Right lobe of liver (tissue), 6 donors: ENCODE results near the gene OR2F2. TPM values are rescaled to one million over a fixed set of nuclear protein-coding genes. Genes with fewer than 3 reads are reported as not detected.

Experiments used
- ATAC-seq, 4 donors: fragments of 200-7000 bp; cut with Tn5 transposase; one replicate each; pipeline ENCODE4 v1.9.1; 2020; ENCODE audit warnings: mild to moderate bottlenecking in 4 of 4, moderate library complexity in 4 of 4
- DNase-seq, 3 donors: peaks; one replicate each; pipeline ENCODE4 v3.0.0-alpha.2; 2020
- H3K27ac ChIP-seq, 3 donors: fragments of 200-600 bp; one replicate each; pipeline ENCODE4 v1.8.0; 2022
- H3K27me3 ChIP-seq, 2 donors: fragments of 200-600 bp; one replicate each; pipeline ENCODE4 v1.8.0; 2022
- H3K36me3 ChIP-seq, 4 donors: fragments of 200-600 bp; sonication (generic) in 1 of 4; one replicate each; pipeline versions ENCODE4 v1.5.1 to v1.8.0; 2017 to 2022; ENCODE audit warnings: control low read depth in 1 of 4
- H3K4me1 ChIP-seq, 4 donors: fragments of 200-600 bp; sonication (generic) in 1 of 4; one replicate each; pipeline versions ENCODE4 v1.5.1 to v1.8.0; 2017 to 2022; ENCODE audit warnings: control low read depth in 1 of 4
- H3K4me3 ChIP-seq, 3 donors: fragments of 200-600 bp; one replicate each; pipeline ENCODE4 v1.8.0; 2022
- H3K9me3 ChIP-seq, 4 donors: fragments of 200-600 bp; sonication (generic) in 1 of 4; one replicate each; pipeline versions ENCODE4 v1.5.1 to v1.8.0; 2017 to 2022; ENCODE audit warnings: control low read depth in 1 of 4
- CTCF ChIP-seq, 4 donors: fragments of 200-600 bp in 3 of 4; fragments of 450-650 bp in 1 of 4; IDR thresholded peaks; one replicate each; pipeline versions ENCODE4 v1.5.1 to v1.8.0; 2016 to 2022; ENCODE audit warnings: antibody characterized with exemption in 4 of 4, mild to moderate bottlenecking in 2 of 4
- POLR2A ChIP-seq: fragments of 450-650 bp; IDR thresholded peaks from one replicate; pipeline ENCODE4 v1.6.1; 2017; ENCODE audit warnings: antibody characterized with exemption, mild to moderate bottlenecking
- WGBS: methylation state at CpG from one replicate; pipeline ENCODE4 v1.1.6; 2018; ENCODE audit warnings: low coverage, low lambda C conversion rate; ENCODE audit not compliant: insufficient coverage; ENCODE audit errors: missing lambda C conversion rate; 5-methylcytosine and 5-hydroxymethylcytosine counted together
- intact Hi-C, 2 donors: fragments of 100-400 bp; cut with DNase I; formaldehyde crosslinking; loops; one replicate each; pipeline versions ENCODE4 v1.11.2 to v1.14.1; 2022
- total RNA-seq, 6 experiments: library from RNA; depleted of rRNA in 2 of 6; stranded (reverse); fragments of >200 nt in 2 of 6; fragmentation: NEBNext Ultra II Directional in 3 of 6; extraction: Animal tissue kit (Norgen Biotek cat#: 25700) in 3 of 6; gene quantifications; one replicate each; pipeline versions ENCODE4 v1.1.0 to v1.2.4, GENCODE V29; 2016 to 2023
- donor health status: DM: no; HTN: yes; CAD: no.
- donor health status: DM: no; HTN: no; CAD: no.
- donor health status: DM: no; HTN: no; CAD: no.
- donor health status: DM: no; HTN: yes; CAD: no.
- donor health status: DM: no; HTN: yes; CAD: no.

The OR2F2 gene
- total RNA-seq, 6 experiments from 2014 or later, result not detected

GRCh38 chr7:143974459-143974858 lies 39.4 kb downstream of the OR2F2 start:
- TF ChIP-seq POLR2A, result no peak
- TF ChIP-seq CTCF (IDR thresholded peaks at IDR 0.05), result no peak
- no peaks in the 10 kb centered on the region for H3K9me3 ChIP-seq
- H3K4me3 ChIP-seq, result no peak overlapping the region
- no peaks in the 10 kb centered on the region for H3K4me1 ChIP-seq
- DNase-seq (no peak), ATAC-seq (peak in 1 of 4 donors; percentile 70)
- H3K27ac ChIP-seq, result no peak overlapping the region
- H3K27me3 ChIP-seq, result no peaks in the 10 kb centered on the region
- WGBS, result 55% methylated on average over 4 of the region's 4 CpGs
- intact Hi-C loops, result no loop called here
- H3K36me3 ChIP-seq, result no peaks in the 10 kb centered on the region

DNA sequence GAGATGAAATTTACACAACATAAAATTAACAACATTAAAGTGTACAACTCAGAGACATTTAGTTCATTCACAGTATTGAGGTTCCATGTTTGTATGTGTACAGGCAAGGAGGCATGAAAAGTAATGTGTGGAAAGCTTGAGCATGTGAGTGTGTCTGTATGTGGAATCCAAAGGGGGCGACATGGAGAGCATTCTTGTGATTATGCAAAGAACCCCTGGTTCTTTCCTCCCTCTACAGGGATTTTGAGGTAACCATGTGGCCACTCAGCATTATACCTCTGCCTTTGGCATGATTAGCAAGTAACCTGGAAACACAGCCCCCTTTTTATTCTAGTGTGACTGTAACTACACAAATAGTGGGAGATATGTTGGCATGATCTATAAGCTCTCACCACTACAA lies 40.6 kb downstream of the OR2F2 start:
- H3K4me1 ChIP-seq, result no peaks in the 10 kb centered on the region
- no peak overlapping the region for H3K27ac ChIP-seq
- no peaks in the 10 kb centered on the region for H3K27me3 ChIP-seq
- no peak overlapping the region for H3K4me3 ChIP-seq
- no peak for DNase-seq
- WGBS, result no CpG with 5 or more reads among the region's 1 CpG
- intact Hi-C loops, result no loop called here
- TF ChIP-seq POLR2A, result no peak
- TF ChIP-seq CTCF (IDR thresholded peaks at IDR 0.05), result no peak
- no peaks in the 10 kb centered on the region for H3K9me3 ChIP-seq
- H3K36me3 ChIP-seq, result no peaks in the 10 kb centered on the region
- no peak for ATAC-seq

DNA sequence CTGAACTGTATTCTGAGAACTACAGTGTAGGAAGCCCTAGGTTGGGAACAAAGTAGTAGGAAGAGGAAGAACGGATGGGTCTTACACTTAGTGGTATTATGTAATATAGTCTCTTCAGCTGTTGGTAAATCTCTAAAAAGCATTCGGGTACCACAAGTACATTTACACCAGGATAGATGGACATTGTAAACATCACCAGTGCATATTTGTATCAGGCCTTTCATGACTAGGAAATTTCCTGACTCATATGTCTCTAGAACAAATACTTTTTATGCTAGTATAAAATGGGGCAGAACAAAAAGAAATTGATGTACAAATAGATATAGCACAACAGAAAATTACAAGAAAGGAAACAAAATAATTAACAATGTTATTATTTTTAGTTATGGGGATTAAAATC lies 43.6 kb downstream of the OR2F2 start:
- TF ChIP-seq POLR2A, result no peak
- TF ChIP-seq CTCF (IDR thresholded peaks at IDR 0.05), result no peak
- Histone ChIP-seq H3K27me3 (no peaks in the 10 kb centered on the region), H3K4me1 (no peaks in the 10 kb centered on the region), H3K27ac (no peak overlapping the region), H3K36me3 (no peaks in the 10 kb centered on the region), H3K4me3 (no peak overlapping the region), H3K9me3 (no peaks in the 10 kb centered on the region)
- no peak for ATAC-seq
- WGBS, result 55% methylated on average over 2 of the region's 2 CpGs
- no peak for DNase-seq
- intact Hi-C loops, result no loop called here

DNA sequence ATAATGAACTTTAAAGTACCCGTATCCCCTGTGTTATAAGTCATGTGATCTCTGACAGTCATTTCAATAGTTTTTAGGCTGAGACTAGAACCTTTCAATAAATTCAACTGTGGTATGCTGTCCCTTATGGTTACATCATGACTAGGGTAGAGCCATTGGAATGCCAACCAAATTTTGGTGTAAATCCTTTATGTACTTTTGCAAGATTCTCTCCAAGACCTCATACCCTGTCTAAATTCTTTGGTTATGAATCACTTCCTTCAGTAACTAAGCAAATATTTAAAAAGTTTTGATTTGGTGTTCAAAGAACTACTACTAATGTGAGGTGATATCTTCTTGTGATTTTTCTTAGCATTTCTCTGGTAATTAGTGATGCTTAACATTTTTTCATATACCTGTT lies 44.3 kb downstream of the OR2F2 start:
- H3K4me3 ChIP-seq, result no peak overlapping the region
- WGBS, result 58% methylated on average over 1 of the region's 1 CpG
- no peak for DNase-seq
- TF ChIP-seq POLR2A (no peak), CTCF (IDR thresholded peaks at IDR 0.05) (no peak)
- no peaks in the 10 kb centered on the region for H3K4me1 ChIP-seq
- H3K36me3 ChIP-seq, result no peaks in the 10 kb centered on the region
- no peak for ATAC-seq
- intact Hi-C loops, result no loop called here
- no peaks in the 10 kb centered on the region for H3K27me3 ChIP-seq
- no peak overlapping the region for H3K27ac ChIP-seq
- H3K9me3 ChIP-seq, result no peaks in the 10 kb centered on the region

GRCh38 chr7:143979998-143980397 lies 45.0 kb downstream of the OR2F2 start:
- Histone ChIP-seq H3K4me1 (no peaks in the 10 kb centered on the region), H3K27ac (no peak overlapping the region), H3K4me3 (no peak overlapping the region), H3K27me3 (no peaks in the 10 kb centered on the region), H3K9me3 (no peaks in the 10 kb centered on the region), H3K36me3 (no peaks in the 10 kb centered on the region)
- intact Hi-C loops, result no loop called here
- WGBS, result 33% methylated on average over 2 of the region's 2 CpGs
- no peak for ATAC-seq
- TF ChIP-seq POLR2A (no peak), CTCF (IDR thresholded peaks at IDR 0.05) (no peak)
- DNase-seq, result no peak
